Ishikawa (cell line): ENCODE data around the gene DDX31.

Experiments used
- CEBPB ChIP-seq: IDR thresholded peaks from 2 replicates; pipeline ENCODE4 v1.6.1; 2012
- EP300 ChIP-seq: IDR thresholded peaks from 2 replicates; pipeline ENCODE4 v1.6.1; 2012; ENCODE audit warnings: borderline replicate concordance
- FOXM1 ChIP-seq: IDR thresholded peaks from 2 replicates; pipeline ENCODE4 v1.6.1; 2012; ENCODE audit warnings: low read depth, borderline replicate concordance
- NFIC ChIP-seq: IDR thresholded peaks from 2 replicates; pipeline ENCODE4 v1.6.1; 2012
- RAD21 ChIP-seq: IDR thresholded peaks from 2 replicates; pipeline ENCODE4 v1.6.1; 2012; ENCODE audit warnings: low read depth
- TAF1 ChIP-seq: IDR thresholded peaks from 2 replicates; pipeline ENCODE4 v1.6.1; 2012; ENCODE audit warnings: low read depth, mild to moderate bottlenecking
- TCF12 ChIP-seq: IDR thresholded peaks from 2 replicates; pipeline ENCODE4 v1.6.1; 2012; ENCODE audit warnings: low read depth
- TEAD4 ChIP-seq: IDR thresholded peaks from 2 replicates; pipeline ENCODE4 v1.6.1; 2012
- YY1 ChIP-seq: IDR thresholded peaks from 2 replicates; pipeline ENCODE4 v1.6.1; 2012; ENCODE audit warnings: low read depth
- ZBTB7A ChIP-seq: IDR thresholded peaks from 2 replicates; pipeline ENCODE4 v1.6.1; 2012; ENCODE audit warnings: low read depth
- TF ChIP-seq, protein P1 (sequence below): IDR thresholded peaks from 2 replicates; pipeline ENCODE4 v1.6.1; 2012
- TF ChIP-seq, protein P2 (sequence below): IDR thresholded peaks from 2 replicates; pipeline ENCODE4 v1.6.1; 2012
- TF ChIP-seq, protein P3 (sequence below): IDR thresholded peaks from 2 replicates; pipeline ENCODE4 v1.6.1; 2012; ENCODE audit warnings: low read depth, mild to moderate bottlenecking

DNA sequence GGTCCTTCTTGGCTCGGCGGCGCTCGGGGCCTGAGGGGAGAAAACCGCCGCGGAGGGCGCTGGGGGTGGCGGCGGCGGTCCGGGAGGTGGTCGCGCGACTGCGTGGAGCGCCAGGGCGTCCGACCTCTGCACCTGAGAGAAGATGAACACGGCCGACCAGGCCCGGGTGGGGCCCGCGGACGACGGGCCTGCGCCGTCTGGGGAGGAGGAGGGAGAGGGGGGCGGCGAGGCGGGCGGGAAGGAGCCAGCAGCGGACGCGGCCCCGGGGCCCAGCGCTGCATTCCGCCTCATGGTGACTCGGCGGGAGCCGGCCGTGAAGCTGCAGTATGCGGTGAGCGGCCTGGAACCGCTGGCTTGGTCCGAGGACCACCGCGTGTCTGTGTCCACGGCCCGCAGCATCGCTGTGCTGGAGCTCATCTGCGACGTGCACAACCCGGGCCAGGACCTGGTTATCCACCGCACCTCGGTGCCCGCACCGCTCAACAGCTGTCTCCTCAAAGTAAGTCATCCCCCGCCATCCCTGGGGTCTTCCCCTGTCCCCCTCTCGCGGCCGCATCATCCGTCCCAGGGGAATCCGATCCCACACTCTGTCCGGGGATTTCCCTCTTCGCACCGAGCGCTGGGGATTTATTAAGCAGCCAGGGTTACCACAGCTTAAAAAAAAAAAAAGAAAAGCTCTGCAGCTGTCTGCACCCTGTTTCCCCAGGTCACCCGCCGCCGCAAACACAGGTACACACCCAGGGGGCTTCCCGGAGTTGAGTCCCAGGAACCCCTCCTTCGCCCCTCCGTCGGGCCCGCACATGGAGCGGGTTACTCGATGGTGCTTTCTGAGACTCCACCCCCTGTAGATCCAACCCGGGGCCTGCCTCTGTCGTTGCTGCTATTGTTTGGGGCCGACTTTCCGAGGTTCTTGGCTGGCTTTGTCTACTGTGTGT is 941 bp upstream of the DDX31 start, which contains the start of gene GTF3C4:
- TF ChIP-seq TAF1 = no peak; the same call in 1 of the 2 replicates
- TF ChIP-seq FOXM1 = no peak
- TF ChIP-seq, protein P1, sequence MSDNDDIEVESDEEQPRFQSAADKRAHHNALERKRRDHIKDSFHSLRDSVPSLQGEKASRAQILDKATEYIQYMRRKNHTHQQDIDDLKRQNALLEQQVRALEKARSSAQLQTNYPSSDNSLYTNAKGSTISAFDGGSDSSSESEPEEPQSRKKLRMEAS = peak; percentile 68
- TF ChIP-seq NFIC = no peak
- TF ChIP-seq, protein P2, sequence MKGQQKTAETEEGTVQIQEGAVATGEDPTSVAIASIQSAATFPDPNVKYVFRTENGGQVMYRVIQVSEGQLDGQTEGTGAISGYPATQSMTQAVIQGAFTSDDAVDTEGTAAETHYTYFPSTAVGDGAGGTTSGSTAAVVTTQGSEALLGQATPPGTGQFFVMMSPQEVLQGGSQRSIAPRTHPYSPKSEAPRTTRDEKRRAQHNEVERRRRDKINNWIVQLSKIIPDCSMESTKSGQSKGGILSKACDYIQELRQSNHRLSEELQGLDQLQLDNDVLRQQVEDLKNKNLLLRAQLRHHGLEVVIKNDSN = no peak
- no peak for TF ChIP-seq EP300
- TF ChIP-seq TEAD4 = 0 out of 2 replicates have a peak, but pooled peaks have one; percentile 15
- no peak for TF ChIP-seq YY1
- TF ChIP-seq, protein P3, sequence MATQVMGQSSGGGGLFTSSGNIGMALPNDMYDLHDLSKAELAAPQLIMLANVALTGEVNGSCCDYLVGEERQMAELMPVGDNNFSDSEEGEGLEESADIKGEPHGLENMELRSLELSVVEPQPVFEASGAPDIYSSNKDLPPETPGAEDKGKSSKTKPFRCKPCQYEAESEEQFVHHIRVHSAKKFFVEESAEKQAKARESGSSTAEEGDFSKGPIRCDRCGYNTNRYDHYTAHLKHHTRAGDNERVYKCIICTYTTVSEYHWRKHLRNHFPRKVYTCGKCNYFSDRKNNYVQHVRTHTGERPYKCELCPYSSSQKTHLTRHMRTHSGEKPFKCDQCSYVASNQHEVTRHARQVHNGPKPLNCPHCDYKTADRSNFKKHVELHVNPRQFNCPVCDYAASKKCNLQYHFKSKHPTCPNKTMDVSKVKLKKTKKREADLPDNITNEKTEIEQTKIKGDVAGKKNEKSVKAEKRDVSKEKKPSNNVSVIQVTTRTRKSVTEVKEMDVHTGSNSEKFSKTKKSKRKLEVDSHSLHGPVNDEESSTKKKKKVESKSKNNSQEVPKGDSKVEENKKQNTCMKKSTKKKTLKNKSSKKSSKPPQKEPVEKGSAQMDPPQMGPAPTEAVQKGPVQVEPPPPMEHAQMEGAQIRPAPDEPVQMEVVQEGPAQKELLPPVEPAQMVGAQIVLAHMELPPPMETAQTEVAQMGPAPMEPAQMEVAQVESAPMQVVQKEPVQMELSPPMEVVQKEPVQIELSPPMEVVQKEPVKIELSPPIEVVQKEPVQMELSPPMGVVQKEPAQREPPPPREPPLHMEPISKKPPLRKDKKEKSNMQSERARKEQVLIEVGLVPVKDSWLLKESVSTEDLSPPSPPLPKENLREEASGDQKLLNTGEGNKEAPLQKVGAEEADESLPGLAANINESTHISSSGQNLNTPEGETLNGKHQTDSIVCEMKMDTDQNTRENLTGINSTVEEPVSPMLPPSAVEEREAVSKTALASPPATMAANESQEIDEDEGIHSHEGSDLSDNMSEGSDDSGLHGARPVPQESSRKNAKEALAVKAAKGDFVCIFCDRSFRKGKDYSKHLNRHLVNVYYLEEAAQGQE = no peak
- no peak for TF ChIP-seq RAD21
- no peak for TF ChIP-seq CEBPB
- TF ChIP-seq ZBTB7A = no peak; the same call in 1 of the 2 replicates
- no peak for TF ChIP-seq TCF12
